Inflammatory macrophage treated with lipopolysaccharide for 4 hours (primary cell): ENCODE data around the gene NDUFS2.

ENCODE experiments used
- DNase-seq: peaks from one replicate; pipeline ENCODE4 v3.0.0-alpha.2; 2020

NDUFS2 gene

DNA sequence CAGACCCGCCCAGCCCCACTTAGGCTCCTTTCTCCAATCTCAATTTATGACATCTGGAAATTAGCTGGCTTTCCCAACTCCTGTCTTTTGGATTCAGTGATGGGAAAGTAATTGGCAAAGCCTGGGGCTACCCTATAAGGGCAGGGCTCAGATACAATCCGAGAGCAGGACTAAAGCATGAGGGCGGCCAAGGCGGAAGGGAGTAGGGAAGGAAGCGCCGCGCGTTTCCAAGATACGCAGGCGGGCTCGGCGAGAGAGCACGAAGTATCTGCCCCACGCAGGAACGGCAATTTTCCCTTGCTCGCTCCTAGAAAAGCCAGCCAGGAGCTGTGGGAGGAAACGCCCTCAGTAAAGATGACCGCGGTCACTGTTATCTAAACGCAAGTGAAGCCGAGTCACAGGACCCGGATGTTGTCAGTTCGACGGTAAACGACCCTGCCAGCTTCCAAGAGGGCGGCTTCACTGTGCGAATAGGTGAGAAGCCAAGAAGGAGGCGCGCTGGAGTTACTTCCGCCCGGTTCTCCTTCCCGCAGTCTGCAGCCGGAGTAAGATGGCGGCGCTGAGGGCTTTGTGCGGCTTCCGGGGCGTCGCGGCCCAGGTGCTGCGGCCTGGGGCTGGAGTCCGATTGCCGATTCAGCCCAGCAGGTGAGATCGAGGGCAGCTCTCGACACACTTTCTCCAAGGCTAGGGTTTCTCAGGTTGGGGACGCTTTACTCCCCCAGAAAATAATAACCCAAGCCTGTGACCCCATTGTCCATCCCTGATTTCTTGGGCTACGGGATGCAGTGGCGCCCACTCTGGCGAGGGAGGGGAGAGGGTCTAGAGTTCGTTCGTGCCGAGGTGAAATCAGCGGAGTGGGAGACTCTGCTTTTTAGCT lies at the start of gene NDUFS2:
NDUFS2 (plus strand) TSS at position 532 of the 877 bp plus-strand sequence; CDS start at position 551, 19 bp downstream.
- DNase-seq = peak; percentile 99

DNA sequence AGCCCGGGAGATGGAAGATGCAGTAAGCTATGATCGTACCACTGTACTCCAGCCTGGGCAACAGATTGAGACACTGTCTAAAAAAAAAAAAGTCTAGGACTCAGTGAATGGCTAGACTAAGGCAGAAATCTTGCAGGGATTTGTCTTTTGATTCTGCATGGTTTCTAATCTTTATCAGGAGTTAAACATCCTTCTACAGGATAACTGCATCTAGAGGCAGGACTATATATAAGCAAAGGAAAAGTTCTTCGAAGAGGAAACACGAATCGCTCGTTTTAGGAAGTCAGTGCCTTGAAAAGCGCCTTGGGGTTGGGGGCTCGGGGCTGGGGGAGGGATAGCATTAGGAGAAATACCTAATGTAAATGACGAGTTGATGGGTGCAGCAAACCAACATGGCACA lies 49.0 kb upstream of the NDUFS2 start:
- no peak for DNase-seq

DNA sequence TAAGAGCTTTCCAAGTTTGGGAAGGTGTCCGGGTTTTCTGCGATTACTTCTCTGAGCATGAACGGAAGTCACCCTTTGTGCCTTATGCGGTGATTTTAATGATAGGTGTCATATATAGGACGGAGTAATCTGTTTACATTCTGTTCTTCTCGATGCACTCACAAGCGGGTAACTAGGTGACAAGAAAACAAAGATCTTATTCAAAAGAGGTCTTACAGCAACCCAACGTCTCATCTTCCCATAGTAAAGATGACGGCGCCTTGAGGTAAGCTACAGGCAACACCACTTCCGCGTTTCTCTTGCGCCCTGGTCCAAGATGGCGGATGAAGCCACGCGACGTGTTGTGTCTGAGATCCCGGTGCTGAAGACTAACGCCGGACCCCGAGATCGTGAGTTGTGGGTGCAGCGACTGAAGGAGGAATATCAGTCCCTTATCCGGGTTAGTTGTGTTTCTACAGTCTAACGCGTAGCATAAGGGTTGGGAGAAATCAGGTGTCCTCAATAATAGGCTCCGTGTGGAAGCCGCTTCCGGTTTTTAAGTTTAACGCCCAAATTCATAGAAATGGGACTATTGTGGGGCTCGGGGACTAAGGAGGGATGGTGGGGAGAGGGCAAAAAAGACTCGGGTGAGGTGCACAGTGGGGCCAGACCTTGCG lies 48.4 kb upstream of the NDUFS2 start, which contains the start of gene UFC1:
UFC1 (plus strand) TSS at position 297 of the 656 bp plus-strand sequence; CDS start at position 317, 20 bp downstream.
- DNase-seq = peak; percentile 88

DNA sequence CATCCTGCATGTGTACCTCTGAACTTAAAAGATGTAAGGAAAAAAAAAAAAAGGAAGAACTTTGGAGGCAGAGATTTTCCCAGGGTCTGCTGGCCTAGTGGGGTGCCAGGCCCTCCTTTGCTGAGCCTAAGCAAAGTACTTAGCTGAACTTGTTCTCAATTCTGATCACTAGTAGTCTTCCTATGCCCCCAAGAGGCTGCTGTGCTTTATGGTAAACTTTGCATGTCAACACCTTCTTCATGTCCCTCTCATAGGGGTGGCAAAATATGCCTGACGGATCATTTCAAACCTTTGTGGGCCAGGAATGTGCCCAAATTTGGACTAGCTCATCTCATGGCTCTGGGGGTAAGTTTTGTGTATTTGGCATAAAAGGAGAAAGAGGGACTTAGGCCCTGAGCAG lies 44.3 kb upstream of the NDUFS2 start:
- no peak for DNase-seq

DNA sequence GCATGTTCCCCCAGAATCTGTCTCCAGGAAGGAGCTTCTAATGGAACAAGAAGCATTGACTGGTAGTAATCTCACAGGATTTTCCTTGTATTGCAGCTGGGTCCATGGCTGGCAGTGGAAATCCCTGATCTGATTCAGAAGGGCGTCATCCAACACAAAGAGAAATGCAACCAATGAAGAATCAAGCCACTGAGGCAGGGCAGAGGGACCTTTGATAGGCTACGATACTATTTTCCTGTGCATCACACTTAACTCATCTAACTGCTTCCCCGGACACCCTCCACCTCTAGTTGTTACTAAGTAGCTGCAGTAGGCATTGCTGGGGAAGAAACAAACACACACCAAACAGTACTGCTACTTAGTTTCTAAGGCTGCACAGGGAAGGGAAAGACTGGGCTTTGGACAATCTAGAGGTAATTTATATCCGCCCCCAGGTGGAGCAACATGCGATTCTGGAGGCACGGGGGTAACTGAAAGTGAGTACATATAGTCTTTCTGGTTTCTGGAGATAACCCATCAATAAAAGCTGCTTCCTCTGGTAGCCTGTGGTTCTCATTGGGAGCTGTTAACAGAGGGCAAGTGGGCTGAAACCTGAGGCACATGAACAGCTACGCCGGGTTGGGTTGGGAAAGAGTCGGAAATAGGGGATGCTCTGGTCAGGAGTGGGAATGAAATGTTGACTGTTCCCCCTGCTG lies 43.7 kb upstream of the NDUFS2 start:
- no peak for DNase-seq

DNA sequence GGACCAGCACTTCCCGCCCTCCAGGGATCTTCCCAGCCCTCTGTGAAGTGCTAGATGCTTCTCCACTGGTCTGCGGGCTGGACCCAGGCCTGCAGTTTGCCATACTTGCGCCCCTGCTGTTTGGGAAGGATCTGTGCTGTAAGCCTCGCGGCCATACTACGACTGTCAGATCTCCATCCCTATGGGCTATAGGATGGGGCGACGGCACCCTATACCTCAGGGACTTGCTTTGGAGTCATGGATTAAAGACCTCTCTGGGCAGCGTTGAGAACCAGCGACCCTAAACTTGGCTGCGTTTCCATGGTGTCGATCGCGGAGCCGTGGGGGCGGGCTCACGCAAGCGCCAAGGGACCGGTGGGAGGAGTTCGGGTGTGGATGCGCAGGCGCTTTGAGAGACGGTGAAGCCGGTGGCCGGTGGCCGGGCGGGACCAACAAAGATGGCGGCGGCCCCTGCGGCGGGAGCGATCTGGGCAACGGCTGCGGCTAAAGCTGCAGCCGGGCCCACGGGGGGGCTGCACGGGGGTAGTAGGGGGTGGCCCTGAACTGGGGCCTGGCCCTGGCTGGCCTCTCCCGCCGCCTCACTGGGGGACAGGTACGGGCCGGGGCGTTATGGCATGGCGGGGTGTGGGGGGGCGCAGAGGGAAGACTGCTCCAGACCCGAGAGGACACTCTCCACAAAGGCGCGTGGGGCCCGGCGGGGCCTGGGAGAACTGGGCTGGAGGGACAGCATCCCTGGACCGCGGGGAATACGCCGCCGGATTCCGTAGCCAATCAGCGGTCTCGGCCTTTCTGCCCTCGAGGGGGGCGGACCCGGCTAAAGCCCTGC lies 42.9 kb upstream of the NDUFS2 start, which contains the start of gene USP21:
USP21 (plus strand) TSS at position 414 of the 826 bp plus-strand sequence. CDS start 1,141 bp downstream, outside the sequence.
- DNase-seq = peak; percentile 90

DNA sequence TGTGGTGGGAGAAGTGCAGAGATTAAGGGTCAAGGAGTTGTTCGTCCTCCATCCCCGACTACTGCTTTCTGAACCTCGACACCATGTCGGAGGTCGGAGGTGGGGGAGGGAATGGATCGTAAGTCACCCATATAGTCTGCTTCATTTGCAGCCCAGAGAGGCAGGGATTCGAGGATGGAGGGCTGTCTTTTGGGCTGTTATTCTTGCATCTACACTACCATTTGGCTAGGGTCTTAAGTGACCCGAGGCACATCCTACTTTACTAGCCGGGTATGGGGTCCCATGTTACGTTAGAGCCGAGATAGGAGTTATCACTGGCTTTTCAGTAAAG lies 42.3 kb upstream of the NDUFS2 start:
- no peak for DNase-seq

DNA sequence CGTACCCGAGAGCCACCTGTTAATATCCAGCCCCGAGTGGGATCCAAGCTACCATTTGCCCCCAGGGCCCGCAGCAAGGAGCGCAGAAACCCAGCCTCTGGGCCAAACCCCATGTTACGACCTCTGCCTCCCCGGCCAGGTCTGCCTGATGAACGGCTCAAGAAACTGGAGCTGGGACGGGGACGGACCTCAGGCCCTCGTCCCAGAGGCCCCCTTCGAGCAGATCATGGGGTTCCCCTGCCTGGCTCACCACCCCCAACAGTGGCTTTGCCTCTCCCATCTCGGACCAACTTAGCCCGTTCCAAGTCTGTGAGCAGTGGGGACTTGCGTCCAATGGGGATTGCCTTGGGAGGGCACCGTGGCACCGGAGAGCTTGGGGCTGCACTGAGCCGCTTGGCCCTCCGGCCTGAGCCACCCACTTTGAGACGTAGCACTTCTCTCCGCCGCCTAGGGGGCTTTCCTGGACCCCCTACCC lies 41.5 kb upstream of the NDUFS2 start:
- no peak for DNase-seq

DNA sequence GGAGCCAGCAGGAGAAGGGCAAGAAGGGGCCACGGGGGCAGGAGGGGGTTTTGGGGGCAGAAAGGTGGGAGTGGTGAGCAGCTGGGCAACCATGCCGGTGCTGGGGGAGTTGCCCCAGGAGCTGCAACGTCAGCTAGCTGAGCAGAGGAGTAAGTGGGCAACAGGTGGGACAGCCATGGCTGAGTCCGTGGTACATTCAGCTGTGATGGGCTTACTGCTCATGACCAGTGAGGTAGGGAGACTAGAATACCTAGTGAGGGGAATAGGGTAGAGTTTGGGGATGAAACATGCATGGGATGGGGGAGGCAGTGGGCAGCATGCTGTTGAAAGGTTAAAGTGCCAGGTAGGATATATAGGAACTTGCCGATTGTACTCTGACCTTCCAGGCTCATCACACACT lies 40.5 kb upstream of the NDUFS2 start:
- no peak for DNase-seq

DNA sequence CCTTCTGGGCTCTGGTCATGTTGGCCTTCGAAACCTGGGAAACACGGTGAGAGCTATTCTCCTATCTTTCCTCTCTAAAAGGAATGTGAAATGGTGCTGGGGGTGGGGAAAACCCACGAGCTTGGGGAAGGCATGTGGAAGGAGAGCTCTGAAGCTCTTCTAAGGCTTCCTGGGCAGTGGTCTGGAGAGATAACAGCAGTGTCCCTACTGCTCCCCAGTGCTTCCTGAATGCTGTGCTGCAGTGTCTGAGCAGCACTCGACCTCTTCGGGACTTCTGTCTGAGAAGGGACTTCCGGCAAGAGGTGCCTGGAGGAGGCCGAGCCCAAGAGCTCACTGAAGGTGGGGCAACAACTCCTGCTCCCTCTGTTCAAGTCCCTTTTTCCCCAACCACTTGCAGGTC lies 40.1 kb upstream of the NDUFS2 start:
- DNase-seq = no peak

DNA sequence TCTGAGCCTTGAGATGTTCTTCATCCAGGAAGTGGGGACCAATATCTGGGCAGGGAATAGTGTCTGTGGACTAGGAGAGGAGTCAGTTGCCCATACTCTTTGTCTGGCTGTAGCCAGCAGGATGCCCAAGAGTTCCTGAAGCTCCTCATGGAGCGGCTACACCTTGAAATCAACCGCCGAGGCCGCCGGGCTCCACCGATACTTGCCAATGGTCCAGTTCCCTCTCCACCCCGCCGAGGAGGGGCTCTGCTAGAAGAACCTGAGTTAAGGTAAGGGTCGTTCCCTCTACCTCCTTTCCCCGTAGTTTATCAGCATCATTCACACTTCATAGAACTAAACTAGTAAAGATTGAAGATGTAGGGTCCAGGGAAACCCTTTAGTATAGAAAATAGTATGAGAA lies 39.4 kb upstream of the NDUFS2 start:
- DNase-seq = no peak

DNA sequence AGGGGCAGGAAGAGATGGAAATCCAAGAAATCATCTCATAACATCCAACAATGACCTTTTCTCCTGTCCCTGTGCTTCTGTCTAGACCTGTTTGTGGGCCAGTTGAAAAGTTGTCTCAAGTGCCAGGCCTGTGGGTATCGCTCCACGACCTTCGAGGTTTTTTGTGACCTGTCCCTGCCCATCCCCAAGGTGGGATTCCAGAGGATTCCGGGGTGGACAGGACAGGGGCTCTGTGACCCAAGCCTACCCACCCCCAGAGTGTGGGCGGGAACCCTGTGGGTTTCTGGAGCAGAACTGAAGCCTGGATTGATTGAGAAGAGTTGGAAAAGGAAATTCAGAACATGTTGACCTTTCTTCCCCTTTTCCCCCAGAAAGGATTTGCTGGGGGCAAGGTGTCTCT lies 38.4 kb upstream of the NDUFS2 start:
- DNase-seq = no peak

DNA sequence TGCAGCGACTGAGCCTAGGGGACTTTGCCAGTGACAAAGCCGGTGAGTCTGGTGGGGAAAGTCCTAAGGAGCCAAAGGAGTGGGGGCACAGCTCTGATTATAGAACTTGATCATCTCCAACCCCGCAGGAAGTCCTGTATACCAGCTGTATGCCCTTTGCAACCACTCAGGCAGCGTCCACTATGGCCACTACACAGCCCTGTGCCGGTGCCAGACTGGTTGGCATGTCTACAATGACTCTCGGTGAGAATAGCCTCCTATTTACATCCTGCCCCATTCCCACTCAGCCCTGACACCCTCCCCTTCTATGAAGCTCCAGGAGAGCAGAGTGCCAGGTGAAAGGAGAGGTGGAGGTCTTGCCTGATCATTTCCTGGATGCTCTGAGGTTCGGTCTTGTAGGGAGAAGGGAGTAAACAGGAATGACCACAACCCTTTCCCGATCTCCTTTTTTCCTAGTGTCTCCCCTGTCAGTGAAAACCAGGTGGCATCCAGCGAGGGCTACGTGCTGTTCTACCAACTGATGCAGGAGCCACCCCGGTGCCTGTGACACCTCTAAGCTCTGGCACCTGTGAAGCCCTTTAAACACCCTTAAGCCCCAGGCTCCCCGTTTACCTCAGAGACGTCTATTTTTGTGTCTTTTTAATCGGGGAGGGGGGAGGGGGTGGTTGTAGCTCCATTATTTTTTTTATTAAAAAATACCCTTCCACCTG lies 37.1 kb upstream of the NDUFS2 start:
- DNase-seq = no peak

DNA sequence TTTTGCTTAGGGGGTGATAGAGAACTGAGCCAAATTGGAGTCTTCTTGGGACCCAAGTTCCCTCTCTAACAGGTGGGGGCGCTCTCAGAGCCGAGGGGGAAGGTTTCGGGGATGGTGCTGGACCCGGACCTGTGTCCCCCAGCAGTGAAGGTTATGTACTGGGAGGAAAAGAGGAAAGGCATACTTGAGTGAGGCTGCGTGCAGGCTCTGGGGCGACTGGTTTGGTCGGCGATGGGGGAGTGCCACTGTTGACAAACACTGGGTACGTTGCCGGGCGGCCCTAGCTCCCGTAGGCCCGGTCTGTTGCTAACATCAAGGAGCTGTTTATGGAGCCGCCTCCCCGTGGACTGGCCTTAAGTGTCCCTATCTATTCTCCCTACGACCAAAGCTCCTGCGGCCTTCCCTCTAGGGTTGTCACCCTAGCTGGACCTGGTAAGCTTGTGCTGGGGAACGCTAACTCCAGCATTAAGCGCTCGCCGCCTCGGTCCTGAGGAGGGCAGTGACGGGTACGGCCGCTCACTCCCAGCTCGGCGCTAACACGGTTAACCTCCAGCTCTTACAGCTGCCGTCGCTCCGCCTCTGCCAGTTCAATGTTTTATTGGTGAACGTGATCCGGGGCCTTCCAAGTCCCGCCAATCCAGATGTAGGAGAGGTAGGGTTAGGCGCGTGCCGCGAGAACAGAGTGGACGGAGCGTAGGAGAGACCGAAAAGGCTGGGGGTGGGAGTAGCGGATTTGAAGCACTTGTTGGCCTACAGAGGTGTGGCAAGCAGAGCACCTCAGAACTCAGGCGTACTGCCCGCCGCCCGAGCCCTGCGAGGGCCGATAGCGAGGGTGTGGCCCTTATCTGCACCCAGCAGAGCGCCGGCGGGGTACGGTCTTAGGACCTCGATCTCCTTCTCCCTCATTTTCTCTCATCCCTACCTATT lies 36.2 kb upstream of the NDUFS2 start, which contains the start of gene PPOX:
PPOX (plus strand) TSS at position 685 of the 927 bp plus-strand sequence. CDS start 422 bp downstream, outside the sequence.
- DNase-seq = peak; percentile 97

DNA sequence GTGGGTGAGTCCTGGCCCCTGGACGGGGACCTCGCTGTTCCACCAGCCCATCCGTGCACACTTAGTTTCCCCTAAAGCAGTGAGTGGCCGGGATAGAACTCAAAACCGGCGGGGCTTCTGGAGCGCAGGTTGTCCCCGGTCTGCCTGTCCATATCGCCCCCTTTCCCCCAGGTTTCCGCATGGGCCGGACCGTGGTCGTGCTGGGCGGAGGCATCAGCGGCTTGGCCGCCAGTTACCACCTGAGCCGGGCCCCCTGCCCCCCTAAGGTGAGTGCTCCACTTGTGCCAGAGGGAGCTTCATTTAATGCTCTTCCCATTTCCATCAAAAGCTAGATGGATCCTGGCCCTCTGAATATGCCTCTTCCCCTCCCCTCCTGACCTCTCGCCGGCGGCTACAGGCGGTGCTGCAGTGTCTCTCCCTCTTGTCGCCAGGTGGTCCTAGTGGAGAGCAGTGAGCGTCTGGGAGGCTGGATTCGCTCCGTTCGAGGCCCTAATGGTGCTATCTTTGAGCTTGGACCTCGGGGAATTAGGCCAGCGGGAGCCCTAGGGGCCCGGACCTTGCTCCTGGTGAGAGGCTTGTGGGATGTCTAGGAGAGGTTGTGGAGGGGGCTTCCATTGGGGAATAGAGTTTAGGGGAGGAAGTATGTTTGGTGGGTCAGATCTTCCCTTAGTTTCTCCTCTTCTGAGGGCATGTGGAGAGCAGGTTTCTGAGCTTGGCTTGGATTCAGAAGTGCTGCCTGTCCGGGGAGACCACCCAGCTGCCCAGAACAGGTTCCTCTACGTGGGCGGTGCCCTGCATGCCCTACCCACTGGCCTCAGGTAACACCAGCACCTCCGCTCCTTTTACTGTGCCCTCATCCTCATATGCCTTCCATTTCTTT lies 35.3 kb upstream of the NDUFS2 start:
- no peak for DNase-seq

DNA sequence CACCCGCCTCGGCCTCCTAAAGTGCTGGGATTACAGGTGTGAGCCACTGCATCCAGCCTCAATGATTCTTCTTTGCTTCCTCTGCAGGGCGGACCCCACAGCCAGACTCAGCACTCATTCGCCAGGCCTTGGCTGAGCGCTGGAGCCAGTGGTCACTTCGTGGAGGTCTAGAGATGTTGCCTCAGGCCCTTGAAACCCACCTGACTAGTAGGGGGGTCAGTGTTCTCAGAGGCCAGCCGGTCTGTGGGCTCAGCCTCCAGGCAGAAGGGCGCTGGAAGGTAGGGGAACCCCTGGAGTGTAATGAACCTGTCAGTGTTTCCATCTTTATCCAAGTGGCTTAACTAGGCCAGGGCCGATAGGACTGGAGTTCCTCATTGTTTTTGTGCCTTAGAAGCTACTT lies 33.3 kb upstream of the NDUFS2 start:
- DNase-seq = no peak

DNA sequence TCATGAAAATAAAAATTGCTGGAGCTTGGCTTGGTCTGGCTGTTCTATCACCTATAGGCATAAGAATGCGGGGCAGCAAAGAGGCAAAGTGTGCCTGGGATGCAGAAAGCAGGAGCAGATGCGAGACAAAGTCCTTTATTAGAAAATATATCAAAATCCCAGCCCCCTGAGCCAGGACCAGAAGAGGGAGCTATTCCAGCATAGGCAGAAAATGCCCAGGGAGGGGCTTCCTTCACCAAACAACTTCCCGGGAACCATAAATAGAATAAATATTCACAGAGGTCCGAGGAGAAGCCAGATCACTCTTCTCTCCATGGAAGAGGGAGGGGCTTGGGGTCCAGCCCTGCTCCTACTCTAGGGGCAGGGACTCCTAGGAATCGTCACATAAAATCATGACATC lies 31.0 kb upstream of the NDUFS2 start:
- no peak for DNase-seq

DNA sequence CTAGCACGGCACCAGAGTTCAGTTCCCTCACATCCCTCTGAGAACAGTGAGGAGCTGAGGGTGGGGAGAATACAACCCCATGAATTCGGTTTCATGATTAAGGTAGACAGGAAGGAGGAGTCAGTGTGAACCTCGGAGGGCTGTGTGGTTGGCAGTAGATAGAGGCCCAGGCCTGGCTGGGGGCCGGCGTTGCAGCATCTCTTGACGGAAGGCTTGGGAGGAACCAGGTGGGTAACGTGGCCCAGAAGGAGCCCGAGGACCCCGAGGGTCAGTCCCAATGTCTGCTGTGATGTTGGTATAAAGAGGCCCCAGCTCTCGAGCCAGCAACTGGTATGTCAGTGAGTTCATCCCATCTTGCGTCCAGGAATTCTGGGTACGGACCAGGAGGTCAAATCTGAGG lies 30.5 kb upstream of the NDUFS2 start:
- DNase-seq = no peak

DNA sequence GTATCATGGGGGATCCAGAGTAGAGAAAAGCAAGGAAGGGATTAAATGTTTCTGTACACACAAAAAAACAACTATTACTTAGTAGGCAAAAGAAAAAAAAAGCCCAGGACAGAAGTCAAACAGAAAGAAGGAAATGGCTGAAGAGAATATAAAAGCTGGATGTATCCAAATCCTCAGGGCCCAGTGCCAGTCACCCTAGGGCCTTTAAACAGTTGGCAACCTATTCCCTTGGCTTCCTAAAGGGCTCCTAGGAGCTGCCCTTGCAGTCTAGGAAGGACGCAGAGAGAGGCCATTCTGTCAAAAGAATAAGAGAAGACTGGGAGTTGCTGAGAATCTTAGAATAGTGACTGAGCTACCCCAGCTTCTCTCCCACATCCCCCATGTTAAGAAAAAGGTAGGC lies 29.8 kb upstream of the NDUFS2 start:
- no peak for DNase-seq
